GM23338 (cell line): ENCODE results near the gene TEX53. TPM values are rescaled to one million over a fixed set of nuclear protein-coding genes. Genes with fewer than 3 reads are reported as not detected.

Experiments used
- ATAC-seq: fragments of 200-7000 bp; cut with Tn5 transposase; 3 replicates; pipeline ENCODE4 v1.9.1; 2020
- DNase-seq: peaks from one replicate; pipeline ENCODE4 v3.0.0-alpha.2; 2015; ENCODE audit warnings: low spot score
- H2AFZ ChIP-seq: fragments of 200-600 bp; sonication (generic); 2 replicates; pipeline ENCODE4 v1.8.0; 2016; ENCODE audit warnings: antibody characterized with exemption, mild to moderate bottlenecking, moderate library complexity
- H3F3A ChIP-seq: fragments of 200-600 bp; sonication (generic); replicated peaks from 2 replicates; pipeline ENCODE4 v1.8.0; 2017; ENCODE audit warnings: antibody characterized with exemption, mixed run types, low read depth
- H3K27ac ChIP-seq: fragments of 200-600 bp; sonication (generic); 2 replicates; pipeline ENCODE4 v1.6.1; 2016; ENCODE audit warnings: low read depth
- H3K27me3 ChIP-seq: fragments of 200-600 bp; sonication (generic); 2 replicates; pipeline ENCODE4 v1.8.0; 2016; ENCODE audit warnings: mild to moderate bottlenecking, mixed run types, moderate library complexity; ENCODE audit not compliant: insufficient read depth
- H3K36me3 ChIP-seq: fragments of 200-600 bp; sonication (generic); 2 replicates; pipeline ENCODE4 v1.8.0; 2016; ENCODE audit warnings: mild to moderate bottlenecking; ENCODE audit not compliant: insufficient read depth
- H3K4me1 ChIP-seq: fragments of 200-600 bp; sonication (generic); 2 replicates; pipeline ENCODE4 v1.8.0; 2016; ENCODE audit warnings: mild to moderate bottlenecking, moderate library complexity; ENCODE audit not compliant: insufficient read depth
- H3K4me2 ChIP-seq: fragments of 200-600 bp; sonication (generic); 2 replicates; pipeline ENCODE4 v1.7.1; 2017; ENCODE audit warnings: mixed run types
- H3K4me3 ChIP-seq: fragments of 200-600 bp; sonication (generic); 2 replicates; pipeline ENCODE4 v1.6.1; 2016; ENCODE audit warnings: mixed run types
- H3K79me2 ChIP-seq: fragments of 200-600 bp; sonication (generic); replicated peaks from 2 replicates; pipeline ENCODE4 v1.8.0; 2017; ENCODE audit warnings: mild to moderate bottlenecking; ENCODE audit not compliant: insufficient read depth
- H3K9me2 ChIP-seq: fragments of 200-600 bp; sonication (generic); 2 replicates; pipeline ENCODE4 v1.8.0; 2017; ENCODE audit not compliant: insufficient read depth
- H4K20me1 ChIP-seq: fragments of 200-600 bp; sonication (generic); replicated peaks from 2 replicates; pipeline ENCODE4 v1.8.0; 2017; ENCODE audit warnings: mild to moderate bottlenecking; ENCODE audit not compliant: insufficient read depth
- H3K27ac Mint-ChIP-seq: 2 replicates; pipeline ENCODE4 v1.8.0; 2020; ENCODE audit warnings: inconsistent platforms, mild to moderate bottlenecking, moderate library complexity, mixed read lengths
- H3K27me3 Mint-ChIP-seq: 3 replicates; pipeline ENCODE4 v1.8.0; 2022; ENCODE audit warnings: low read depth, mild to moderate bottlenecking, moderate library complexity, mixed read lengths, inconsistent platforms; ENCODE audit not compliant: insufficient read depth, poor library complexity
- H3K36me3 Mint-ChIP-seq: 3 replicates; pipeline ENCODE4 v1.8.0; 2021; ENCODE audit warnings: low read depth, mild to moderate bottlenecking, inconsistent platforms, moderate library complexity, mixed read lengths
- H3K4me1 Mint-ChIP-seq: 3 replicates; pipeline ENCODE4 v1.8.0; 2020; ENCODE audit warnings: mild to moderate bottlenecking, inconsistent platforms, mixed read lengths
- H3K4me3 Mint-ChIP-seq: 3 replicates; pipeline ENCODE4 v1.8.0; 2021; ENCODE audit warnings: moderate library complexity, mild to moderate bottlenecking, inconsistent platforms, mixed read lengths
- H3K9me3 Mint-ChIP-seq: 3 replicates; pipeline ENCODE4 v1.8.0; 2020; ENCODE audit warnings: moderate library complexity, mild to moderate bottlenecking, inconsistent platforms, mixed read lengths
- CREB1 ChIP-seq: fragments of 250-450 bp; sonication (Bioruptor Pico); IDR thresholded peaks from 2 replicates; pipeline ENCODE4 v1.5.0; 2020; ENCODE audit warnings: low read depth, mild to moderate bottlenecking, moderate library complexity
- CTCF ChIP-seq, 2 experiments: fragments of 200-600 bp in 1 of 2; sonication (generic) in 1 of 2; conservative IDR thresholded peaks; 2 replicates each; pipeline versions ENCODE4 v1.5.1 to v1.6.1; 2016 to 2017; ENCODE audit warnings: antibody characterized with exemption in 2 of 2, low read depth in 2 of 2, mild to moderate bottlenecking in 2 of 2, moderate library complexity in 1 of 2
- ETS1 ChIP-seq: IDR thresholded peaks from 2 replicates; pipeline ENCODE4 v1.6.1; 2016; ENCODE audit warnings: antibody characterized with exemption
- EZH2phosphoT487 ChIP-seq: fragments of 200-600 bp; sonication (generic); IDR thresholded peaks from one replicate; pipeline ENCODE4 v1.8.1; 2018; ENCODE audit warnings: antibody characterized with exemption; ENCODE audit not compliant: unreplicated experiment
- JUNB ChIP-seq: IDR thresholded peaks from one replicate; pipeline ENCODE4 v1.6.1; 2016; ENCODE audit warnings: antibody characterized with exemption; ENCODE audit not compliant: unreplicated experiment
- POLR2AphosphoS5 ChIP-seq: IDR thresholded peaks from 2 replicates; pipeline ENCODE4 v1.6.1; 2016; ENCODE audit warnings: antibody characterized with exemption, low read depth
- ZNF114 ChIP-seq: fragments of 250-450 bp; sonication (Bioruptor Pico); IDR thresholded peaks from 2 replicates; pipeline ENCODE4 v1.5.0; 2020; ENCODE audit warnings: mild to moderate bottlenecking, moderate library complexity
- polyA plus RNA-seq: library from polyadenylated mRNA; unstranded; fragments of >200 nt; fragmentation: Nextera tagmentation; extraction: Ambion mirVana; gene quantifications from 2 replicates; pipeline ENCODE4 v1.2.1, GENCODE V29; 2016
- total RNA-seq: library from RNA; depleted of rRNA; stranded (reverse); fragments of >200 nt; shearing (Covaris generic); gene quantifications from 2 replicates; pipeline ENCODE4 v1.2.3, GENCODE V29; 2014

Gene TEX53
- total and polyA plus RNA-seq, 2 experiments from 2014 or later = not detected

GRCh38 chr9:114634387-114634786 lies 23.2 kb downstream of the TEX53 start:
- no peaks in the 10 kb centered on the region for H3K4me1 Mint-ChIP-seq
- DNase-seq (no peak), ATAC-seq (no peak)
- peaks cover 42% of the 10 kb centered on the region for H3K36me3 Mint-ChIP-seq
- no peaks in the 10 kb centered on the region for H3K79me2 ChIP-seq
- H2AFZ ChIP-seq = no peak overlapping the region
- no peaks in the 10 kb centered on the region for H3K27me3 ChIP-seq
- H3K36me3 ChIP-seq = no peaks in the 10 kb centered on the region; the same call in 1 of the 2 replicates
- no peak overlapping the region for H3K27ac ChIP-seq
- H3K9me3 Mint-ChIP-seq = no peaks in the 10 kb centered on the region
- peaks cover 5% of the 10 kb centered on the region for H3K27me3 Mint-ChIP-seq
- H3F3A ChIP-seq = no peaks in the 10 kb centered on the region
- H3K4me2 ChIP-seq = no peak overlapping the region
- H3K4me1 ChIP-seq = no peaks in the 10 kb centered on the region
- H4K20me1 ChIP-seq = no peaks in the 10 kb centered on the region
- H3K4me3 Mint-ChIP-seq = no peak overlapping the region
- TF ChIP-seq POLR2AphosphoS5 (no peak), ETS1 (no peak), ZNF114 (CRISPR knock-in tag) (no peak), EZH2phosphoT487 (no peak)
- H3K9me2 ChIP-seq = no peaks in the 10 kb centered on the region
- H3K27ac Mint-ChIP-seq = no peak overlapping the region
- no peak overlapping the region for H3K4me3 ChIP-seq

- Mint-ChIP-seq H3K4me1 (no peaks in the 10 kb centered on the region), H3K27me3 (peaks cover 5% of the 10 kb centered on the region), H3K36me3 (peaks cover 44% of the 10 kb centered on the region)
These were observed 24.0 kb downstream of the TEX53 start for GRCh38 chr9:114633438-114634089.

More at GRCh38 chr9:114633438-114634089, 24.0 kb downstream of the TEX53 start:
- no peaks in the 10 kb centered on the region; the same call in 1 of the 2 replicates for H3K36me3 ChIP-seq
- H3F3A ChIP-seq = no peaks in the 10 kb centered on the region
- ATAC-seq (no peak), DNase-seq (no peak)
- Mint-ChIP-seq H3K4me3 (no peak overlapping the region), H3K9me3 (no peaks in the 10 kb centered on the region), H3K27ac (no peak overlapping the region)
- no peaks in the 10 kb centered on the region for H3K27me3 ChIP-seq
- TF ChIP-seq ETS1 (no peak), JUNB (no peak), ZNF114 (CRISPR knock-in tag) (no peak), CREB1 (CRISPR knock-in tag) (no peak), EZH2phosphoT487 (no peak), CTCF (conservative IDR thresholded peaks at IDR 0.05; ENCODE audit: low read depth in 2 of 2) (no peak)
- H3K4me1 ChIP-seq = no peaks in the 10 kb centered on the region
- H3K9me2 ChIP-seq = no peaks in the 10 kb centered on the region
- no peaks in the 10 kb centered on the region for H3K79me2 ChIP-seq
- H3K4me3 ChIP-seq = no peak overlapping the region
- H3K4me2 ChIP-seq = no peak overlapping the region
- H2AFZ ChIP-seq = no peak overlapping the region
- H4K20me1 ChIP-seq = no peaks in the 10 kb centered on the region
- H3K27ac ChIP-seq = no peak overlapping the region
